Measurements from ENCODE around the gene CLRN3. TPM values are rescaled to one million over a fixed set of nuclear protein-coding genes. Genes with fewer than 3 reads are reported as not detected.

CLRN3 gene
- total RNA-seq, 1 donor from 2014 or later, result 3.2 TPM

DNA sequence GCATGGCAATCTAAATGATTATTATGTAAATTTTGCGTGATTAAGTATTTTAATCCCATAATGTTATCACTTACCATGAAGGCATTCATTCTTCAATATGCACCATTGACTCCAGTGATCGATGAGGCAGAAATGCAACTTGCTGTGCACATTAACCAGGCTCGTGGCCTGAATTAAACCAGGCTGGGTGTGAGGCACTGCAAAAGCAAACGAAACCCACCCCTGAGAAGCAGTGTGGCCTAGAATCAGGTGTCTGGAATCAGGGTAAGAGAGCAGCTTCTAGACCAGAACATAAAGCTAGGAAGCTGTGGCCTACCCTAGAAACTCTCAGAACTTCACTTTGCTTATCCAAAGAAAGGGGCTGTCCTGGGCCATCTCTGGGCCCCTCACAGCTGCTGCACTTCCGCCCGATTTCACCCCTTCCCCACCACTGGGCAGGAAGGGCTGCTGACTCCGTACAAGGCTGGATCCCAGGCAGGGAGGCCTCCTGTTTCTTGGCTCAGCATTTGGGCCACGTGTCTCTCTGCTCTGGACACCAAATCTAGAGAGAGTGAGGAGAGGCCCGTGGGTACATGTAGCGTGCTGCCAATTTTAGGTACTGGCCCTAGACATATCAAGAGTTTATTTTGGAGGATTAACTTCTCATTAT is 18.6 kb upstream of the CLRN3 start:
- Mint-ChIP-seq H3K27ac (no peak overlapping the region), H3K27me3 (peaks cover 42% of the 10 kb centered on the region), H3K4me1 (ENCODE audit: low read depth) (peaks cover 1% of the 10 kb centered on the region), H3K4me3 (ENCODE audit: low read depth) (no peak overlapping the region), H3K9me3 (ENCODE audit: low read depth) (no peaks in the 10 kb centered on the region), H3K36me3 (ENCODE audit: insufficient read depth) (no peaks in the 10 kb centered on the region)
- no peak for DNase-seq (ENCODE audit: low spot score, unreplicated experiment)
- no peak for TF ChIP-seq CTCF (IDR thresholded peaks at IDR 0.05; ENCODE audit: unreplicated experiment)

- H3K4me3 Mint-ChIP-seq (ENCODE audit: low read depth), result no peak overlapping the region
- H3K27me3 Mint-ChIP-seq, result peaks cover 44% of the 10 kb centered on the region
- no peaks in the 10 kb centered on the region for H3K9me3 Mint-ChIP-seq (ENCODE audit: low read depth)
- H3K4me1 Mint-ChIP-seq (ENCODE audit: low read depth), result peaks cover 1% of the 10 kb centered on the region
- no peak for DNase-seq (ENCODE audit: low spot score, unreplicated experiment)
- H3K27ac Mint-ChIP-seq, result no peak overlapping the region
- no peaks in the 10 kb centered on the region for H3K36me3 Mint-ChIP-seq (ENCODE audit: insufficient read depth)
- no peak for TF ChIP-seq CTCF (IDR thresholded peaks at IDR 0.05; ENCODE audit: unreplicated experiment)
Measured at GRCh38 chr10:127910464-127910770, 17.7 kb upstream of the CLRN3 start.

GRCh38 chr10:127909716-127910463 is 17.1 kb upstream of the CLRN3 start:
- no peak for DNase-seq (ENCODE audit: low spot score, unreplicated experiment)
- TF ChIP-seq CTCF (IDR thresholded peaks at IDR 0.05; ENCODE audit: unreplicated experiment), result no peak
- Mint-ChIP-seq H3K9me3 (ENCODE audit: low read depth) (no peaks in the 10 kb centered on the region), H3K27me3 (peaks cover 48% of the 10 kb centered on the region), H3K27ac (no peak overlapping the region), H3K4me3 (ENCODE audit: low read depth) (no peak overlapping the region), H3K4me1 (ENCODE audit: low read depth) (peaks cover 1% of the 10 kb centered on the region), H3K36me3 (ENCODE audit: insufficient read depth) (no peaks in the 10 kb centered on the region)

DNA sequence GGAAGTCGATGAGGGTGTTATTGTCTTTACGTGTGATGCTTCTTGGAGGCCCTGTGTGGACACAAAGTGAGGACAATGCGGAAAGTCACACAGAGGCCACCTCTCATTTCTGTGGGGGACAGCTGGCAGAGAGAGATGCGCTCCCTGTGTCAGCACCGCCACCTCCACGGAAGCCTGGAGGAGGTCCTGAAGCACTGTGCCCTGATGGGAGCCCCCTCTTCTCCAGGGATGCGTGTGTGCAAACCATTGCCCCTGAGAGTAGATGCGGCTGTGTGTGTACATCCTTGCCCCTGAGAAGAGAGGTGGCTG is 16.2 kb upstream of the CLRN3 start:
- Mint-ChIP-seq H3K4me1 (ENCODE audit: low read depth) (peaks cover 1% of the 10 kb centered on the region), H3K27ac (no peak overlapping the region), H3K36me3 (ENCODE audit: insufficient read depth) (no peaks in the 10 kb centered on the region), H3K4me3 (ENCODE audit: low read depth) (no peak overlapping the region), H3K9me3 (ENCODE audit: low read depth) (no peaks in the 10 kb centered on the region), H3K27me3 (peaks cover 50% of the 10 kb centered on the region)
- no peak for TF ChIP-seq CTCF (IDR thresholded peaks at IDR 0.05; ENCODE audit: unreplicated experiment)
- no peak for DNase-seq (ENCODE audit: low spot score, unreplicated experiment)

DNA sequence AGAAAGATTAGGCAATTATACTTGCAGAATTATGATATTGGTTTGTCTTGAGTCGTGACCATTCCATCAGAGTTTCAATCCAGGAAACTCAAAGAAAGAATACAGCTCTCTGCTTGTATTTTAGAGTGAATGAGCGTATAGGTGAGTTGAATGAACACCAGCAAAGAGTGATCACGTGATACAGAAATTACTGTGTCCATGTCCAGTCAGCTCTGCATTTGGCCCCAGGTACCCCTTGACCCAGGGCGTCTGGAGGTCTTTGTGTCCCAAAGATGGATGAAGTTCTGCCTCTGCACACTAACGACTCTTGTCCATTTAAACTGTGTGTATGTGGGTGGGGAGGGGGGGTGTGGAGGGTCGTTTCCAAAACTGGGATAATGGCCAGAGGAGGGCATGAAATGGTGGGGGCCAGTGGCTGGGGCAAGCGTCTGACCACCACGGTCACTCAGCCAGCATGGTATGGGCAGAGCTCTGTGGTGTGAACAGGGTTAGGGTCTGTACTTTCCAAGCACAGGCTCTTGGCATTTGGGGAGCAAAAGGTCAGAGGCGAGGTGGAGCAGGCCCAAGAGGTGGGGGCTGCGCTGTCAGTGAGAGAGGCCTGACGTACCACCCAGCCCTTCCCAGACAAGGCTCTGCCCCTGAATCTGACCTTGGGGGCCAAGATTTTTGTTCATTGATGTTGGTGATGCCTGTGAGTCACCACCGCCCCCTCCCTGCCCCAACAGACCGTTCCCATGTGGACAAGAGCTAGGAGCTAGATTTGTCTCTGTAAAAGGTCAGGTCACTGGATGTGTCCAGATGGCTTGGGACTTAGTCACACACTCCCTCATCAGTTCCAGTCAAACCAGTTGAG is 15.6 kb upstream of the CLRN3 start:
- Mint-ChIP-seq H3K36me3 (ENCODE audit: insufficient read depth) (no peaks in the 10 kb centered on the region), H3K4me3 (ENCODE audit: low read depth) (peak overlapping the region; percentile 60), H3K9me3 (ENCODE audit: low read depth) (no peaks in the 10 kb centered on the region), H3K4me1 (ENCODE audit: low read depth) (peaks cover 1% of the 10 kb centered on the region), H3K27ac (no peak overlapping the region), H3K27me3 (peaks cover 52% of the 10 kb centered on the region)
- TF ChIP-seq CTCF (IDR thresholded peaks at IDR 0.05; ENCODE audit: unreplicated experiment), result no peak
- no peak for DNase-seq (ENCODE audit: low spot score, unreplicated experiment)
